Hepatocyte (in vitro differentiated cells): Measurements from ENCODE around the gene CRB1. TPM values are rescaled to one million over a fixed set of nuclear protein-coding genes. Genes with fewer than 3 reads are reported as not detected.
A peak's percentile ranks its signal among the peaks of the same experiment; 100 is the strongest.
"Not testable (repeated sequence)": the region's sequence is repeated elsewhere in the genome, so short reads cannot be mapped to it uniquely, and the experiment has no call there.

Experiments
- DNase-seq: peaks from one replicate; pipeline ENCODE4 v3.0.0-alpha.2; 2016; ENCODE audit warnings: low spot score
- H2AFZ ChIP-seq: fragments of 200-600 bp; sonication (generic); 2 replicates; pipeline ENCODE4 v1.6.0; 2016; ENCODE audit warnings: antibody characterized with exemption, mild to moderate bottlenecking
- H3K27ac ChIP-seq: fragments of 200-600 bp; sonication (generic); 2 replicates; pipeline ENCODE4 v1.5.1; 2016; ENCODE audit warnings: mild to moderate bottlenecking
- H3K27me3 ChIP-seq: fragments of 200-600 bp; sonication (generic); 2 replicates; pipeline ENCODE4 v1.6.1; 2016
- H3K36me3 ChIP-seq: fragments of 200-600 bp; sonication (generic); replicated peaks from 2 replicates; pipeline ENCODE4 v1.5.1; 2016; ENCODE audit warnings: low read depth; ENCODE audit not compliant: insufficient read depth
- H3K4me1 ChIP-seq: fragments of 200-600 bp; sonication (generic); 2 replicates; pipeline ENCODE4 v1.5.1; 2016; ENCODE audit warnings: mild to moderate bottlenecking, moderate library complexity; ENCODE audit not compliant: insufficient read depth
- H3K4me2 ChIP-seq: fragments of 200-600 bp; sonication (generic); 2 replicates; pipeline ENCODE4 v1.6.0; 2016
- H3K4me3 ChIP-seq: fragments of 200-600 bp; sonication (generic); 2 replicates; pipeline ENCODE4 v1.5.1; 2016; ENCODE audit warnings: mild to moderate bottlenecking
- H3K79me2 ChIP-seq: fragments of 200-600 bp; sonication (generic); 2 replicates; pipeline ENCODE4 v1.6.0; 2017; ENCODE audit warnings: mild to moderate bottlenecking
- H3K9me2 ChIP-seq: fragments of 200-600 bp; sonication (generic); replicated peaks from 2 replicates; pipeline ENCODE4 v1.6.0; 2017; ENCODE audit warnings: mild to moderate bottlenecking; ENCODE audit not compliant: insufficient read depth
- H3K9me3 ChIP-seq: fragments of 200-600 bp; sonication (generic); 2 replicates; pipeline ENCODE4 v1.5.1; 2016; ENCODE audit warnings: low read depth, mild to moderate bottlenecking
- H4K20me1 ChIP-seq: fragments of 200-600 bp; sonication (generic); 2 replicates; pipeline ENCODE4 v1.6.0; 2016; ENCODE audit warnings: mild to moderate bottlenecking; ENCODE audit not compliant: insufficient read depth, poor library complexity, severe bottlenecking
- CTCF ChIP-seq: fragments of 200-600 bp; sonication (generic); IDR thresholded peaks from 2 replicates; pipeline ENCODE4 v1.5.1; 2016; ENCODE audit warnings: antibody characterized with exemption, mild to moderate bottlenecking; ENCODE audit not compliant: poor library complexity
- EZH2 ChIP-seq: fragments of 200-600 bp; sonication (generic); IDR thresholded peaks from 2 replicates; pipeline ENCODE4 v1.6.1; 2016; ENCODE audit warnings: antibody characterized with exemption, mild to moderate bottlenecking, borderline replicate concordance
- EZH2phosphoT487 ChIP-seq: fragments of 200-600 bp; sonication (generic); IDR thresholded peaks from one replicate; pipeline ENCODE4 v1.6.1; 2018; ENCODE audit warnings: antibody characterized with exemption, mild to moderate bottlenecking, low read depth, moderate library complexity; ENCODE audit not compliant: unreplicated experiment, severe bottlenecking
- WGBS: methylation state at CpG from one replicate; pipeline ENCODE4 v1.1.6; 2016; ENCODE audit warnings: low lambda C conversion rate; ENCODE audit errors: missing lambda C conversion rate; 5-methylcytosine and 5-hydroxymethylcytosine counted together
- polyA plus RNA-seq: library from polyadenylated mRNA; unstranded; fragments of >200 nt; fragmentation: Nextera tagmentation; extraction: Ambion mirVana; gene quantifications from 2 replicates; pipeline ENCODE4 v1.2.1, GENCODE V29; 2016
- total RNA-seq: library from RNA; depleted of rRNA; stranded (reverse); fragments of >200 nt; gene quantifications from 2 replicates; pipeline ENCODE4 v1.2.3, GENCODE V29; 2014

The CRB1 gene
- total and polyA plus RNA-seq, 2 experiments from 2014 or later = 0.30 TPM; not detected in 1

- WGBS = 84% methylated on average over 6 of the region's 6 CpGs
- Histone ChIP-seq H3K27me3 (no peaks in the 10 kb centered on the region), H3K4me3 (no peak overlapping the region), H3K9me3 (no peaks in the 10 kb centered on the region), H3K4me1 (no peaks in the 10 kb centered on the region), H3K27ac (no peak overlapping the region), H2AFZ (no peak overlapping the region), H3K4me2 (no peak overlapping the region), H3K36me3 (no peaks in the 10 kb centered on the region), H4K20me1 (no peaks in the 10 kb centered on the region), H3K9me2 (no peaks in the 10 kb centered on the region), H3K79me2 (no peaks in the 10 kb centered on the region)
- no peak for TF ChIP-seq EZH2phosphoT487
- no peak for DNase-seq
Observed at GRCh38 chr1:197480446-197480845, 212.4 kb downstream of the CRB1 start.

GRCh38 chr1:197481101-197481500 is 213.0 kb downstream of the CRB1 start:
- Histone ChIP-seq H3K27me3 (no peaks in the 10 kb centered on the region), H2AFZ (no peak overlapping the region), H3K36me3 (no peaks in the 10 kb centered on the region), H3K9me3 (no peaks in the 10 kb centered on the region), H3K9me2 (no peaks in the 10 kb centered on the region), H4K20me1 (no peaks in the 10 kb centered on the region), H3K4me1 (no peaks in the 10 kb centered on the region), H3K4me3 (no peak overlapping the region), H3K4me2 (no peak overlapping the region), H3K79me2 (no peaks in the 10 kb centered on the region), H3K27ac (no peak overlapping the region)
- no peak for TF ChIP-seq EZH2
- TF ChIP-seq EZH2phosphoT487 = no peak
- no peak for TF ChIP-seq CTCF
- 46% methylated on average over 4 of the region's 4 CpGs for WGBS
- no peak for DNase-seq

- H3K4me2 ChIP-seq = no peak overlapping the region
- H3K79me2 ChIP-seq = no peaks in the 10 kb centered on the region
- no peaks in the 10 kb centered on the region for H4K20me1 ChIP-seq
- no peaks in the 10 kb centered on the region for H3K4me1 ChIP-seq
- H3K27me3 ChIP-seq = no peaks in the 10 kb centered on the region
- H2AFZ ChIP-seq = no peak overlapping the region
- DNase-seq = peak; percentile 14
- H3K9me2 ChIP-seq = no peaks in the 10 kb centered on the region
- no peak overlapping the region for H3K27ac ChIP-seq
- H3K9me3 ChIP-seq = no peaks in the 10 kb centered on the region
- TF ChIP-seq EZH2phosphoT487 (no peak), CTCF (no peak), EZH2 (no peak)
- no peak overlapping the region for H3K4me3 ChIP-seq
- no peaks in the 10 kb centered on the region for H3K36me3 ChIP-seq
- 51% methylated on average over 3 of the region's 3 CpGs for WGBS
Observed at GRCh38 chr1:197485790-197486189, 217.7 kb downstream of the CRB1 start.

- H3K4me3 ChIP-seq = no peak overlapping the region
- H3K9me2 ChIP-seq = no peaks in the 10 kb centered on the region
- no peaks in the 10 kb centered on the region for H3K9me3 ChIP-seq
- H3K27ac ChIP-seq = no peak overlapping the region
- no peaks in the 10 kb centered on the region for H3K4me1 ChIP-seq
- H2AFZ ChIP-seq = no peak overlapping the region
- WGBS = 70% methylated on average over 2 of the region's 2 CpGs
- H3K27me3 ChIP-seq = no peaks in the 10 kb centered on the region
- no peaks in the 10 kb centered on the region for H4K20me1 ChIP-seq
- peak; percentile 20 for DNase-seq
- no peak for TF ChIP-seq CTCF
- no peak for TF ChIP-seq EZH2
- no peak for TF ChIP-seq EZH2phosphoT487
- H3K36me3 ChIP-seq = no peaks in the 10 kb centered on the region
- no peak overlapping the region for H3K4me2 ChIP-seq
- no peaks in the 10 kb centered on the region for H3K79me2 ChIP-seq
Observed at GRCh38 chr1:197486946-197487345, 218.9 kb downstream of the CRB1 start.

- not testable (repeated sequence) for H3K9me2 ChIP-seq, H3K79me2 ChIP-seq, H3K4me1 ChIP-seq, H4K20me1 ChIP-seq, H3K4me3 ChIP-seq, H3K9me3 ChIP-seq, H2AFZ ChIP-seq, DNase-seq, H3K27ac ChIP-seq, H3K4me2 ChIP-seq, H3K27me3 ChIP-seq, H3K36me3 ChIP-seq
- WGBS = 89% methylated on average over 1 of the region's 1 CpG
Observed at GRCh38 chr1:197491505-197491904, 223.5 kb downstream of the CRB1 start.
